22Rv1 (cell line): Measurements from ENCODE around the gene CELA1.
"Not testable (repeated sequence)": the region's sequence is repeated elsewhere in the genome, so short reads cannot be mapped to it uniquely, and the experiment has no call there.

ENCODE experiments used
- H3K27ac ChIP-seq: fragments of 450-650 bp; 2 replicates; pipeline ENCODE4 v1.5.1; 2017
- ZFX ChIP-seq: fragments of 450-650 bp; IDR thresholded peaks from 2 replicates; pipeline ENCODE4 v1.6.1; 2017; ENCODE audit warnings: antibody characterized with exemption, borderline replicate concordance
- TF ChIP-seq, protein P1 (sequence below): fragments of 450-650 bp; IDR thresholded peaks from 2 replicates; pipeline ENCODE4 v1.5.1; 2017; ENCODE audit warnings: mild to moderate bottlenecking

CELA1 gene

DNA sequence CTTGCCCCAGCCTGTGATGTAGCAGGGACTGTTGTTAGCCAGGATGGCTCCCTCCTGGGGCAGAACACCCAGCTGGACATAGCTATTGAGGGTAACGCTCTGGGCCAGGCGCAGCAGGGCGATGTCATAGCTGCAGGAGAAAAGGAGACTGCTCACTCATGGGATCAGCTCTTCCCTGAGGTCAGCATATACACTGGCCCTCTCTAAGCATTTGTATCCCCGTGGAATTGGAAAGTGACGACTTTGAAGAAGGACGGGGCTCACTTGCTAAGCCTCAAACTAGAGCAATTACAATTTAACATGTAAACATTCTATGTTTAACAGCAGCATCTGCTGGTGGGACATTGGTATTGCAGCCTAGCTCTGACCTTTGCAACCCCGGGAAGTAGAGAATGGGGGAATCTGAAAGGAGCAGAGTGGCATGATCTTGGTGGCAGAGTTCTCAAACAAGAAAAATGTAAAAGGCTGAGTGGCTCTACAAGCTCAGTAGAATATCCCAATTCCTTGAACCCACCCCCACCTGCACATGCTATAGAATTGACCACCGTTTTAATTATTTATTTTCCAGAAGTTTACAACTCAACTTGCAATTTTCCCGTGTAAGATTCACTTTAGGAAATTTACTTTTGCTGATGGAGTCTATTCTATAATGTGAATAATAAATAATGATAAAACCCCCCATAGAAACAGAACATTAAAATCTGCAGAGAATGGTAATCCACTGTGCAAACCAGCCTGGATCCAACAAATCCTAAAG lies 5.0 kb downstream of the CELA1 start:
- no peak overlapping the region for H3K27ac ChIP-seq
- TF ChIP-seq, protein P1, sequence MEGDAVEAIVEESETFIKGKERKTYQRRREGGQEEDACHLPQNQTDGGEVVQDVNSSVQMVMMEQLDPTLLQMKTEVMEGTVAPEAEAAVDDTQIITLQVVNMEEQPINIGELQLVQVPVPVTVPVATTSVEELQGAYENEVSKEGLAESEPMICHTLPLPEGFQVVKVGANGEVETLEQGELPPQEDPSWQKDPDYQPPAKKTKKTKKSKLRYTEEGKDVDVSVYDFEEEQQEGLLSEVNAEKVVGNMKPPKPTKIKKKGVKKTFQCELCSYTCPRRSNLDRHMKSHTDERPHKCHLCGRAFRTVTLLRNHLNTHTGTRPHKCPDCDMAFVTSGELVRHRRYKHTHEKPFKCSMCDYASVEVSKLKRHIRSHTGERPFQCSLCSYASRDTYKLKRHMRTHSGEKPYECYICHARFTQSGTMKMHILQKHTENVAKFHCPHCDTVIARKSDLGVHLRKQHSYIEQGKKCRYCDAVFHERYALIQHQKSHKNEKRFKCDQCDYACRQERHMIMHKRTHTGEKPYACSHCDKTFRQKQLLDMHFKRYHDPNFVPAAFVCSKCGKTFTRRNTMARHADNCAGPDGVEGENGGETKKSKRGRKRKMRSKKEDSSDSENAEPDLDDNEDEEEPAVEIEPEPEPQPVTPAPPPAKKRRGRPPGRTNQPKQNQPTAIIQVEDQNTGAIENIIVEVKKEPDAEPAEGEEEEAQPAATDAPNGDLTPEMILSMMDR = peak; percentile 99
- TF ChIP-seq ZFX = no peak

DNA sequence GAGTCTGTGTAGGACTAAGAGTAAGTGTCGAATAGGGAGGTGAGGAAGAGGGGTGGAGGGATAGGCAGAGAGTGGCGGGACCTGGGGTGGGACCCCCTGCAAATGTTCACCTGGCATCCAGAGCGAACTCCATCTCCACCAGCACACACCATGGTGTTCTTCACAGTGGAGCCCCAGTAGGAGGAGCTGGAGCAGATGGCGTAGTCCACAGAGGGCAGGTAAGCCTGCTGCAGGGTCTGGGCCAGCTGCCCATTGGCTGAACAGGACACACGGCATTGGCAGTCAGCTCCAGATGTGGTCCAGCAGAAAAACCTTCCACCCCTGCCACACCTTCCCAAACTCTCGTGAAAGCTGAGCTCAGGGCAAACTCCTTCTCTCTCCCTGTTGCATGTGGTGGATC lies 6.7 kb downstream of the CELA1 start:
- no peak overlapping the region for H3K27ac ChIP-seq
- TF ChIP-seq, protein P1 = no peak
- no peak for TF ChIP-seq ZFX

DNA sequence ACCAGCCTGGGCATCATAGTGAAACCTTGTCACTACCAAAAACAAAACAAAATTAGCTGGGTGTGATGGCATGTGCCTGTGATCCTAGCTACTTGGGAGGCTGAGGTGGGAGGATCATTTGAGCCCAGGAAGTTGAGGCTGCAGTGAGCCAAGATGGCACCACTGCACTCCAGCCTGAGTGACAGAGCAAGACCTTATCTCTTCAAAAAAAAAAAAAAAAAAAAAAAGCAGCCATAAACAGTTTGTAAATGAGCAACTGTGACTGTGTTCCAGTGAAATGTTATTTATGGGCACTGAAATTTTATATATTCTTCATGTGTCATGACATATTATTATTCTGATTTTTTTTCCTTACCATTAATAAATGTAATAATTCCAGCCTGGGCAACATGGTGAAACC lies 9.1 kb downstream of the CELA1 start:
- H3K27ac ChIP-seq = not testable (repeated sequence)

DNA sequence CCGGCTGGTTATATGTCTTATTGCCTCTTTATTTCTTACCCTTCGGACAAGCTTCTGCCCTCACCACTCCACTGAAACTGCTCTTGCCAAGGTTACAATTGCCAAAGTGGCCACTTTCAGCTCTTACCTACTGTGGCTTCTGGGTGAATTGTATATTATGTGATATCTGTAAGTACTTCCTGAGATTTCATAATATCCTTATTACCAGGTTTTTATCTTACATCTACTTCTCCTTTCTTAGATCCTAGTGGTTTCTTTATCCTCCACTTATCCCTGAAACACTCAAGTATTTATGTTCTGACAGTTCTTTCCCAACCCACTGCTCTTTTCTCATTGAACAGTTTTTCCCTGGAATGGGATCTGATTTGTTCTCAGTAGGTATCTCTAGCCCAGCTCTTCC lies 10.5 kb downstream of the CELA1 start:
- TF ChIP-seq ZFX = no peak
- TF ChIP-seq, protein P1 = no peak
- no peak overlapping the region for H3K27ac ChIP-seq

DNA sequence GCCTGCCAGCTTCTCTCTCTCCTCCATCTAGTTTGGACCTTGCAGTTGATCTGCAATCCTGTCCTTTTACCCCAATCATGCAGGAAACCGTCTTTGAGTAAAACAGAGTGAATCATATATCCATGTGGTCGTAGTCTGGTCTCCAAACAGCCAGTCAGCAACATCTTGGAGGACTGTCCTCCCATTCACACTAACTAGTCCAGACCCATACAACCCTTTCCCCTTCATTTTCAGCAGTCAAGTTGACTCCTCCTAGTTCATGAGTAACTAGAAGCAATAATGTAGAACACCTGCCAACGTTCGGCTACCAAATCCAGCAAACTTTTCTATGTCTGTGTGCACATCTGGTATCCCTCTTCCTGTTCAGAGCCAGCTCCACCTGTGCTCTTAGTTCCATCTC lies 11.7 kb downstream of the CELA1 start:
- no peak overlapping the region for H3K27ac ChIP-seq
- TF ChIP-seq ZFX = no peak
- TF ChIP-seq, protein P1 = no peak

DNA sequence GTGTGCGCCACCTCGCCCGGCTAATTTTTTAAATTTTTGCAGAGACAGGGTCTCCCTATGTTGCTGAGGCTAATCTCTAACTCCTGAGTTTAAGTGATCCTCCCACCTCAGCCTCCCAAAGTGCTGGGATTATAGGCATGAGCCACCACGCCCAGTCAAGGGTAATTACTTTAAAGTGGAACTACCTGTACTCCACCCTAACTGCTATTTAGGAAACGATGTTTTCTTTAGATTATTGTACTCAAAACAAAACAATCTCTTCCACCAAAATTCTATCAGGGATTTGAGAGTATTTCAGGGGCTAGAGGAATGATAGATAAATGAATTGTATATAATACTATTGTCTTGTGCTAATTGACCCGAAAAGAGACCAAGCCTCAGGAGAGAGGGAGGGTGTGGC lies 12.9 kb downstream of the CELA1 start:
- TF ChIP-seq, protein P1 = no peak
- no peak for TF ChIP-seq ZFX

DNA sequence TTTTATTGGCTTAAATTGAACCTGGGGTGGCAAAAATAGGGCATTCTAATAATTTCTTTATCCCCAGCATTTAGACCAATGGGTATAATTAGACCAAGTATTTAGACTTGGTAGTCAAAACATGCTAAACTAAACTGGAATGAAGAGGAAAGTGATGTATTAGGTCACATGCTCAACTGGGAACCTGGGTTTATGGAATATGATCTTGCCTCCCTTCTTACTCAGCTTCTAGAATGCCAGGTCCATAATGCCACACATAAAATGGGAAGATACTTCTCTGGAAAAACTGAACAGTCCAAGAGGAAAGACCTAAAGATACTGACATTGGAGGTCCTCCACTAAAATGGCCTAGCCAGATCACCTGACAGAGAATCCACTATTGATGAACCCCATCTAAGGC lies 16.3 kb downstream of the CELA1 start:
- TF ChIP-seq ZFX = no peak
- TF ChIP-seq, protein P1 = no peak
- H3K27ac ChIP-seq = no peak overlapping the region

More for the DNA sequence above, 12.9 kb downstream of the CELA1 start:
- no peak overlapping the region for H3K27ac ChIP-seq

DNA sequence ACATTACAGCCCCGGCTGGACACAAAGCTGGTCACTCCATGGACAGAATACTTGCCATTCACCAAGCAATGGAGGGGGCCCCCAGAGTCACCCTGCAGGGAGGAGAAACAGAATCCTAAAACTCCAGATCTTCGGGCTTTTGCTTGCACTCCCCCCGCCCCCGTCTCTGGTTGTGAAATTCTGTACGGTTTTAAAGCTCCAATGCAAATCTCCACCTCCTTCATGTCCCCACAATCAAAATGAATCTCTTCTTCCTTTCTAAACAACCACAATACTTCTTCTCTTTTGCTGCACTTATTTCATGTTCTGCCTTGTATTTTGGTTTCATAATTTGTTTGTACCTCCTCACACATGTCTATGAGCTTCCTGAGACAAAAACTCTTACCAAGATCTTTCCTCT lies 16.7 kb downstream of the CELA1 start:
- no peak overlapping the region for H3K27ac ChIP-seq
- TF ChIP-seq ZFX = no peak
- TF ChIP-seq, protein P1 = no peak
